HFFc6 (cell line): ENCODE results near the gene ZNF425. TPM values are rescaled to one million over a fixed set of nuclear protein-coding genes. Genes with fewer than 3 reads are reported as not detected.

ENCODE experiments used
- DNase-seq: peaks from one replicate; pipeline ENCODE4 v3.0.0-alpha.2; 2018
- H3K27ac Mint-ChIP-seq: 2 replicates; pipeline ENCODE4 v1.8.0; 2020; ENCODE audit warnings: mild to moderate bottlenecking, mixed read lengths
- H3K27me3 Mint-ChIP-seq: 2 replicates; pipeline ENCODE4 v1.8.0; 2021; ENCODE audit warnings: mild to moderate bottlenecking, moderate library complexity, mixed read lengths; ENCODE audit not compliant: insufficient read depth
- H3K36me3 Mint-ChIP-seq: 2 replicates; pipeline ENCODE4 v1.8.0; 2021; ENCODE audit warnings: low read depth, mixed read lengths
- H3K4me1 Mint-ChIP-seq: 2 replicates; pipeline ENCODE4 v1.8.0; 2020; ENCODE audit warnings: low read depth, mixed read lengths
- H3K4me3 Mint-ChIP-seq: 2 replicates; pipeline ENCODE4 v1.8.0; 2020; ENCODE audit warnings: mild to moderate bottlenecking, moderate library complexity, mixed read lengths
- H3K9me3 Mint-ChIP-seq: 2 replicates; pipeline ENCODE4 v1.8.0; 2020; ENCODE audit warnings: mild to moderate bottlenecking, mixed read lengths
- total RNA-seq, 6 experiments: library from RNA; stranded (reverse); fragmentation: NEBNext Ultra II Directional; extraction: Animal tissue kit (Norgen Biotek cat#: 25700); gene quantifications; 2 replicates in 1 of 6; 3 replicates in 5 of 6; pipeline ENCODE4 v1.2.3, GENCODE V29; 2021
- TF ChIP-seq, protein P1 (sequence below): fragments of 200-600 bp; sonication (generic); IDR thresholded peaks from 2 replicates; pipeline ENCODE4 v1.5.0; 2021; ENCODE audit warnings: antibody characterized with exemption, mild to moderate bottlenecking

The ZNF425 gene
- total RNA-seq, 6 experiments from 2014 or later = 1.9 to 3.0 (median 2.2) TPM

DNA sequence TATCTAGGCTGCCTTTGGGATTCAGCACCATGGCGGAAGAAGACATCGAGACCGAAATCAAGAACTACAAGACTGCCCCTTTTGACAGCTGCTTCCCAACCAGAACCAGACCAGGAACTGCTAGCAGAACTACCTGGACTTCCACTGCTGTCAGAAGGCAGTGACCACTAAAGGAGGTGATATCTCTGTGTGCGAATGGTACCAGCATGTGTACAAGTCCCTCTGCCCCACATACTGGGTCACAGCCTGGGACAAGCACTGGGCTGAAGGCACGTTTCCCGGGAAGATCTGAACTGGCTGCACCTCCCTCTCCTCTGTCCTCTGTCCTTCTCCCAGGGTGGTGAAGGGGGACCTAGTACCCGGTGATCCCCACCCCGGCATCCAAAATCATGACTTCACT lies 72.2 kb downstream of the ZNF425 start:
- no peaks in the 10 kb centered on the region for H3K4me1 Mint-ChIP-seq
- no peaks in the 10 kb centered on the region for H3K9me3 Mint-ChIP-seq
- DNase-seq = no peak
- H3K27ac Mint-ChIP-seq = no peak overlapping the region
- H3K36me3 Mint-ChIP-seq = no peaks in the 10 kb centered on the region
- H3K27me3 Mint-ChIP-seq = peaks cover 5% of the 10 kb centered on the region
- H3K4me3 Mint-ChIP-seq = no peak overlapping the region
- TF ChIP-seq, protein P1, sequence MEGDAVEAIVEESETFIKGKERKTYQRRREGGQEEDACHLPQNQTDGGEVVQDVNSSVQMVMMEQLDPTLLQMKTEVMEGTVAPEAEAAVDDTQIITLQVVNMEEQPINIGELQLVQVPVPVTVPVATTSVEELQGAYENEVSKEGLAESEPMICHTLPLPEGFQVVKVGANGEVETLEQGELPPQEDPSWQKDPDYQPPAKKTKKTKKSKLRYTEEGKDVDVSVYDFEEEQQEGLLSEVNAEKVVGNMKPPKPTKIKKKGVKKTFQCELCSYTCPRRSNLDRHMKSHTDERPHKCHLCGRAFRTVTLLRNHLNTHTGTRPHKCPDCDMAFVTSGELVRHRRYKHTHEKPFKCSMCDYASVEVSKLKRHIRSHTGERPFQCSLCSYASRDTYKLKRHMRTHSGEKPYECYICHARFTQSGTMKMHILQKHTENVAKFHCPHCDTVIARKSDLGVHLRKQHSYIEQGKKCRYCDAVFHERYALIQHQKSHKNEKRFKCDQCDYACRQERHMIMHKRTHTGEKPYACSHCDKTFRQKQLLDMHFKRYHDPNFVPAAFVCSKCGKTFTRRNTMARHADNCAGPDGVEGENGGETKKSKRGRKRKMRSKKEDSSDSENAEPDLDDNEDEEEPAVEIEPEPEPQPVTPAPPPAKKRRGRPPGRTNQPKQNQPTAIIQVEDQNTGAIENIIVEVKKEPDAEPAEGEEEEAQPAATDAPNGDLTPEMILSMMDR = no peak

DNA sequence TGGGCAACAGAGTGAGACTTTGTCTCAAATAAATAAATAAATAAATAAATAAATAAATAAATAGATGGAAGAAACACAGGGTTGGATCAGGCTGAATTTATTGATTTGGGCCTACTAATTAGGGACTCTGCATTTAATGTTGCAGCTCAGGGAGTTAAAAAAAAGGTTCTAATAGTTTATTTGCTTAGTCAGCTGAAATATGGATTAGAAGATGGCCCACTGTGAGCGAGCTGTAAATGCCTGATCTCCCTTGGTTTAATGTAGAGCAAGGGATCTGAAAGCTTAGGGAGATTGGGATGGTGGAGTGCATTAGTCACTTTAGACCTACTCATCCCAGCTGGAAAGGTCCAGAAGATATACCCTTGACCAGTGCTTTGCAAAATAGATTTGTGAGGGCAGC lies 72.7 kb downstream of the ZNF425 start:
- TF ChIP-seq, protein P1 = no peak
- DNase-seq = no peak
- Mint-ChIP-seq H3K4me1 (no peaks in the 10 kb centered on the region), H3K4me3 (no peak overlapping the region), H3K27ac (no peak overlapping the region), H3K36me3 (no peaks in the 10 kb centered on the region), H3K9me3 (no peaks in the 10 kb centered on the region), H3K27me3 (peaks cover 8% of the 10 kb centered on the region)

Other genes starting within 250 kb of the ZNF425 start
- gene EZH2, start 242.0 kb downstream of the ZNF425 start, total RNA-seq = 10 to 100 TPM in 5 of 6 experiments, 1 to 10 TPM in 1; 8.9 to 21.5 (median 19.3) TPM
- gene PDIA4, start 97.8 kb downstream of the ZNF425 start, total RNA-seq = 100 to 1,000 TPM; 185 to 210 (median 200) TPM
- 1 to 10 TPM; 3.5 to 4.8 (median 3.9) TPM for gene ZNF786, start 35.6 kb downstream of the ZNF425 start, total RNA-seq
- gene ZNF398, start 21.1 kb upstream of the ZNF425 start, total RNA-seq = 10 to 100 TPM; 11.0 to 12.1 (median 11.6) TPM
- gene ZNF282, start 69.2 kb upstream of the ZNF425 start, total RNA-seq = 10 to 100 TPM; 18.6 to 23.6 (median 21.0) TPM
- 1 to 10 TPM; 6.2 to 8.2 (median 6.3) TPM for gene ZNF212, start 113.3 kb upstream of the ZNF425 start, total RNA-seq
- 1 to 10 TPM; 7.8 to 8.9 (median 8.5) TPM for gene ZNF783, start 135.9 kb upstream of the ZNF425 start, total RNA-seq